ENCODE data around the gene PRKRIP1.
"Not testable (repeated sequence)": the region's sequence is repeated elsewhere in the genome, so short reads cannot be mapped to it uniquely, and the experiment has no call there.

The PRKRIP1 gene

DNA sequence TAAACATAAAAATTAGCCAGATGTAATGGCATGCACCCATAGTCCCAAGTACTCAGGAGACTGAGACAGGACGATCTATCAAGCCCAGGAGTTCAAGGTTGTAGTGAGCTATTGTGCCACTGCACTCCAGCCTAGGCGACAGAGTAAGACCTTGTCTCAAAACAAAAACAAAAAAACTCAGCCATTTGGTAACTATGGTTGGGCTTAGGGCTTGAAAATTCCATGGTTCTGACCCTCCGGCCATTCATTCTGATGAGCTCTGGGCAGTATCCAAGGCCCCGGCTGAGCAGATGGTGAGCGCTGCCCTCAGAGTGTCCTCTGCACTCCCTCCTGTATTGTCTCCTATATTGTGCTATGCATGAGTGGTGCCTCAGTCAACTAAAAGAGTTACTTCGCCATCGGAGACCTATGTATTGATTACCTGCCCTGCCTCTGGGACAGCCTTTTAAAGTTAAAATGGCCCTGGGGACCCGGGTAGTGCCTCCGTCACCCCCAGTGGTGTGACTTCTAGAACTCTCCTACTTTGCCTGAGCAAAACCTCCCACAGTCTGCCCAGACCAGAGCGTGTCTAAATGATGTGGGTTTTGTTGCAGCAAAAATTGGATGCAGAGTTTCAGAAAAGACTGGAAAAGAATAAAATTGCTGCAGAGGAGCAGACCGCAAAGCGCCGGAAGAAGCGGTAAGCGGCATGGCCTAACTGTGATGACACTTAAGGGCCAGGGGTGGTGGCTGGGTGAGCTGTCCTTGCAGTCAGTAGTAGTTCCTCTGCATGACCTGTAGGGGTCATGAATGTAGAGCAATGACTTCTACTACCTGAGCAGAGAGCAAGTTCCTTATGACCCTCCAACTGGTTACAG is 8.1 kb downstream of the PRKRIP1 start:
- DNase-seq, result no peak

DNA sequence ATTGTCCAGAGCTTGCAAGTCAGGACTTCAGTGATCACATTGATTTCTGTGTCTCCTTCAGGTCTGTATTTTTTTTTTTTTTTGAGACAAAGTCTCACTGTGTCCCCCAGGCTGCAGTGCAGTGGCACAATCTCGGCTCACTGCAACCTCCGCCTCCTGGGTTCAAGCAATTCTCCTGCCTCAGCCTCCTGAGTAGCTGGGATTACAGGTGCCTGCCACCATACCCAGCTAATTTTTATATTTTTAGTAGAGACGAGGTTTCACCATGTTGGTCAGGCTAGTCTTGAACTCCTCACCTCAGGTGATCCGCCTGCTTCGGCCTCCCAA is 8.7 kb downstream of the PRKRIP1 start:
- DNase-seq, result not testable (repeated sequence)

DNA sequence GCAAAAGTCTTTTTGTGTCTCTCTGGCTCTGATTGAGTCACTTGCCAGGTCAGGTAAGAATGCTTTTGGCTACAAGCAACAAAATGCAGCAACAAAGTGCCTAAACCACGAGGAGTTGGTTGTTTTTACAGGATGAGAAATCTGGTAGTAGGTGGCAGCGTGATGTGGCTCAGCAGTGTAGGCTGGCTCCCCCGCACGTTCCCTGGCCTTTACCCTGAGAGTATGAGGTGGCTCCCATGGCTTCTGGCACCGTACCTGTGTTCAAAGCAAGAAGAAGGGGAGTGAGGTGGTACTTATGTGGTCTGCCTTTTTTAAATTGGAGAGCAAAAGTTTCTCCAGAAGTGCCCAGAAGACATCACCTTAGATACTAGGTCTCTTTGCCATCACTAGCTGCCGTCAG is 11.7 kb downstream of the PRKRIP1 start:
- DNase-seq, result no peak

DNA sequence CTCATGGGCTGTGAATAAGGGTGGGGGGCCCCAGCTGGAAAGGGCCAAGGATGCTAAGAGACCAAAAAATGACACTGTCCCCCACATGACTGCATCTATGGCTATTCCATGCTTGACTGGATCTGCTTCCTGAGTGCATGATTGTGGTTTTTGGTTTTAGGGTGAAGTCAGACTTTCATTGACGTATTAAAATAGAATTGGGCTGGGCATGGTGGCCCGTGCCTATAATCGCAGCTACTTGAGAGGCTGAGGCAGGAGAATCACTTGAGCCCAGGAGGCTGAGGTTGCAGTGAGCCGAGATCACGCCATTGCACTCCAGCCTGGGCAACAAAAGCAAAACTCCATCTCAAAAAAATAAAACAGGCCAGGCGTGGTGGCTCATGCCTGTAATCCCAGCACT is 12.4 kb downstream of the PRKRIP1 start:
- not testable (repeated sequence) for DNase-seq

DNA sequence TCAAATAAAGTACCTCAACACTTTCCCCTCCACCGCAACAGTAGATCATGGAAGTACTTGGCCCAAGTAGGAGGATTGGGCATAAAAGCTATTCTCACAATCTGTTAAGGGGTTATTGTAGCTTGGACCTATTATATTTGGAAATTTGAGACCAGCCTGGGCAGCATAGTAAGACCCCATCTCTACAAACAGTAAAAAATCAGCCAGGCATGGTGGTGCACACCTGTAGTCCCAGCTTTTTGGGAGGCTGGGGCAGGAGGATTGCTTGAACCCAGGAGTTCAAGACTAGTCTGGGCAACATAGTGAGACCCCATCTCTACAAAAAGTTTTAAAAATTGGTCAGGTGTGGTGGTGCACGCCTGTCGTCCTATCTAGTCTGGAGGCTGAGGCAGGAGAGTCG is 13.2 kb downstream of the PRKRIP1 start:
- DNase-seq, result no peak

DNA sequence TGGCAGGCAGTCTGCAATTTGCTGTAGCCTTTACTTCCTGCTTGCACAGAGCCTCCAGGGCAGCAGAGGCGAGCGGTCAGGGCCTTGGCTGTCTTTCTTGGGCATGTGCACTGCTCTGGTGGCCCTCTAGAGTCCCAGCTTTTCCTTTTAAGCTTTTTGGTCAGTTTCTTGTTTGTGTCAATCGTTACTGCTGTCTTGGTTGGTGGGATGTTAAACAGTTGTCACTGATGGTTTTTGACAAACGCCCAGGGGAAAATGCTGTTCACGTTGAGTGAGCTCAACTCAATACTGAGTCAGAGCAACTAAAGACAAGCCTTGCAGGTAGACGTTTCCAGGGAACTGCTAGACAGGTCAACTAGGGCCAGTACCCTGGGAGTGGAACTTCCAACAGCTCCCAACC is 14.0 kb downstream of the PRKRIP1 start:
- DNase-seq, result no peak

DNA sequence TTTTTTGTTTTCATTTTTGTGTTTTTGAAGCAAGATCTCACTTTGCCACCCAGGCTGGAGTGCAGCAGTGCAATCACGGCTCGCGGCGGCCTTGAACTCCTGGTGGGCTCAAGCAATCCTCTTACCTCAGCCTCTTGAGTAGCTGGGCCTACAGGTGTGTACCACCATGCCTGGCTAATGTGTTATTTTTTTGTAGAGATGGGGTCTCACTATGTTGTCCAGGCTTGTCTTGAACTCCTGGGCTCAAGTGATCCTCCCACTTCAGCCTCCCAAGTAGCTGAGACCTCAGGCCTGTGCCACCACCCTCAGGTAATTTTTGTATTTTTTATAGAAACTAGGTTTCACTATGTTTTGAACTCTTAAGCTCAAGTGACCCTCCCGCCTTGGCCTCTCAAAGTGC is 14.8 kb downstream of the PRKRIP1 start:
- no peak for DNase-seq

DNA sequence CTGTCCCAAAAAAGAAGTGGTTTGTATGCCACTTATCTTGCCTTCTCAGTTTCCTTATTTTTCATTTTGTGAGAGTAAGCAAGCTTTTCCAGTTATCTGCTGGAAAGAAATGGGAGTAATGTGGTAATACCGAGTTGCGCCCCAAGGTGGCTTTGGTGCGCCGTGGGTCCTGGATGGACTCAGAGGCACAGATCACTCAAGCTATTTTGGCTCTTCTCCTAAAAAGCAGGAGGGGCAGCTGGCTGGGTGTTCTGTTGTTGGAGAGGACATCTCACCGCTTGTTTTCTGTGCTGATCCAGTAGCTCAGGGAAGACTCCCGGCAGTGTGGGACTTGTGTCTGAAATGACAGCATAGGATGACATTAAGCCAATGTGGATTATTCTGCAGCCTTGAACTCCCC is 16.4 kb downstream of the PRKRIP1 start:
- DNase-seq, result no peak

DNA sequence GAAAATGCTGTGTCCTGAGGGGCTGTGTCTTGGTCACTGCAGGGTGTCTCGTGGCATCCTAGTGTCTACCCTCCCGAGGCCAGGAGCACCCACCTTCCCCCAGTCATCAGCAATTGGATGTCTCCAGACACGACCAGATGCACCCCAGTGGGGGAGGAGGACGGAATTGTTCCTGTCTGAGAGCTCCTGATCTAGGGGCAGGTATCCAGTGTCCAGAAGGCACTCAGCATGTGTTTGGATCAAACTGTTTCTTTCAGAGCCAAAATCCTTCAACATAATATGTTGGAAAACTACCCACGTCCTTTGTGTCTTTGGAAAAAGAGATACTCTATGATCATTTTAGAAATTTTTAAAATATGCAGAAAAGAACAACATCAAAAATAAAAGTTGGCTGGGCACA is 16.9 kb downstream of the PRKRIP1 start:
- no peak for DNase-seq

DNA sequence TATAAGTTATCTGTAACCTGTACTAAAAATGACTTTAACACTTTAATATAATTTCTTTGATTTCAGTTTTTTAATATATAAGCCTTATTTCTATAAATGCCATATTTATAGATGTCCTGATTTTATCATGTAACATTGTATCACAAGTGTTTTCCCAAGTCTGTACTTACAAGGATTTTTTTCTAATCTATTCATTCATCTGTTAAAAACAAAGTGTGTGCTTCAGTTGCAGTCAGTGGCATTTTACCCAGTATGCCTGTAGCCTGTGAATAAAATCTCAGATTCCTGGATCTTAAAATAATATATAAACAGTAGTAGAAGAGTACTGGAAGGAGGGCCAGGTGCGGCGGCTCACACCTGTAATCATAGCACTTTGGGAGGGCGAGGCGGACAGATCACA is 17.4 kb downstream of the PRKRIP1 start:
- no peak for DNase-seq

DNA sequence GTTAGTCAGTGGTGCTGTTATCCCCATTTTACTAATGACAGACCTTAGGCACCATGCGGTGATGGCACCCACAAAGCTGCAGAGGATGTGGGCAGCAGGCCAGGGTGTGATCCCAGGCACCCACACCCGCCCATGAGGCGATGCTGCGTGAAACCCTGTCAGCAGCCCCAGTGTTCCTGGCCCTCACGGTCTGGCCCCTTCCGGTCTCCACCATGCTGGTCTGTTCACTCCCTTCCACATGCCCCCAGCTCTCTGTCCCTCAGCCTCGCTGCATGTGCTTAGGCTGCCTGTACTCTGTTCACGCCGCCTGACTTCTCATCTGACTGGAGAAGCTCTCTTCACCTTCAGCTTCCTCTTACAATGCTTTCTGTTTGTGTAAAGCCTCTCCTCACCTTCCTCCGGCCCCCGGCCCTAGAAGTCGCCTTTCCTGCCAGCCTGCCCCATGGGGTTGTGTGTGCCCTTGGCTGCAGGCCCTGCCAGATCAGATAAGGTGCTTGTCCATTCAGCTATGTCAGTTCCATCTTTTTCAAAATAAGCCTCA is 19.6 kb downstream of the PRKRIP1 start:
- no peak for DNase-seq

DNA sequence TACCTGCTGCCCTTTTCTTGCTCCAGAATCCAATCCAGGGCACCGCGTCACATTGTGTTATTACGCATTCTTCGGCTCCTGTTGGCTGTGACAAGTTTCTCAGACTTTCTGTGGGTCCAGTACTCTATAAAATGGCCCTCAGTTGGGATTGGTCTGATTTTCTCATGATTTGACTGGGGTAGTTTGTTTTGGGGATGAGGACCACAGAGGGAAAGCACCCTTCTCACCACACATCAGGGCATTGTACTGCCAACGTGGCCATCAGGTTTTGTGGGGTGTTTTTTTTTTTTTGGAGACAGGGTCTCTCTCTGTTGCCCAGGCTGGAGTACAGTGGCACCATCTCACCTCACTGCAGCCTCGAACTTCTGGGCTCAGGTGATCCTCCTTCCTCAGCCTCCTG is 20.2 kb downstream of the PRKRIP1 start:
- DNase-seq, result no peak

DNA sequence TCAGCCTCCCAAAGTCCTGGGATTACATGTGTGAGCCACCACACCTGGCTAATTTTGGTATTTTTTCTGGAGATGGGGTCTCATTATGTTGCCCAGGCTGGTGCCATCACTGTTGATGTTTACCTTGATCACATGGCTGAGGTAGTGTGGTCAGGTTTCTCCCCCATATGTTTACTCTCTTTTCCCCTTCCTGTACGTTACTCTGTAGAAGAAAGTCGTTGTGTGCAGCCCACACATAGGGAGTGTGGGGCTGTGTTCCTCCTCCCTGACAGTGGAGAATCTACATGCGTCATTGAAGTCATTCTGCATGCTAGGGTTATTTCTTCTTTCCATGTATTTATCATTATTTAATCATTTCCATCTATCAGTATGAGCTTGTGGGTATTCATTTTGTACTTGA is 20.9 kb downstream of the PRKRIP1 start:
- no peak for DNase-seq

DNA sequence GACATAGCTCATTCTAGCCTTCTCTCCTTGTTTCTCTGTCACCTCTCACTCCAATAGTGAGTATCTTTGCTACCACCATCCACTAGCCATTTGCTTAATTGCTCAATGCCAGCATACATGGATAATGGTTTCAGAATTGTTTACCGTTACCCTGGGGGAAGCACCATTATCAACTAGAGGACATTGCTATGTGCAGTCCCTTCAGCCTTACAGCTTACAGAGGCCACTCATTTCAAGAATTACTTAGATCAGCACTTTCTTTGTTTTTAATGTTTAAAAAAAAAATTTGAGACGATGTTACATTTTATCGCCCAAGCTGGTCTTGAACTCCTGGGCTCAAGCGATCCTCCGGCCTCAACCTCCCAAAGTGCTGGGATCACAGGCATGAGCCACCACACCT is 22.4 kb downstream of the PRKRIP1 start:
- DNase-seq, result no peak

DNA sequence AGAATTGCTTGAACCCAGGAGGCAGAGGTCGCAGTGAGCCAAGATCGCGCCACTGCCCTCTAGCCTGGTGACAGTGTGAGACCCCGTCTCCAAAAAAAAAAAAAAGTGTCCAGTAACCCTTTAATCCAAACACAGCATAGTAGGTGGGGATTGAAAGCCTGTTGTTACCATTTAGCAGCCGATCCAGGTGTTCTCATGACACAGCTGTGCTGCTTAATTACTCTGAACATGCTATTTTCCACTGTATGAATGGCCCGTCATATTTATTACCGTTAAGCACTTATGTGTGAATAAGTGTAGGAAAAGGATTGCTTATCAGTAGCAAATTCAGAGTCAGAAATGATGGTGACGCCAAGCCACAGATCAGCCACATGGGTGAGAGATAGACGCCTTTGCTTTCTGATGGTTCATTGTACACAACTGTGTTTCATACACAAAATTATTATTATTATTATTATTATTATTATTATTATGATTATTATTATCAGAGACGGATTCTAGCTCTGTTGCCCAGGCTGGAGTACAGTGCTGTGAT is 25.6 kb downstream of the PRKRIP1 start:
- DNase-seq, result no peak

DNA sequence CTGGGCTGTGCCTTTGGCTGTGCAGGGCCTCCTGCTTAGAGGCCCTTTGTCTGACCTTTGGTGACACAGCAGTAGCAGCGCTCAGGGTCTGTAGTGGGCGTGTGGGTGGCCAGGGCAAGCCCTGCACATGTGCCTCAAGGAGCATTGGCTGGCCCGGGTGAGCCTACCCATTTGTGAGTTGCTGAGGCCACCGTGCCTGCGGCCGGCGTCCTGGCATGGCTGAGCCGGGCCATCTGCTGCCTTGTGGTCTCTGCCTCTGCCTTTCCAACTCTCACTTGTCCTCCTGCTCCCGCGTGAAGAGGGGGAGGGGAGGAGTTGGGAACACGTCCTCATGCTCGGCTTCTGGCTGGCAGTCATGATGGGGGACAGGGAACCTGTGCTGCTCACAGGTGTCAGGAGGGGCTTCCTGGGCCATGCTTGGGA is 28.0 kb downstream of the PRKRIP1 start:
- DNase-seq, result no peak

DNA sequence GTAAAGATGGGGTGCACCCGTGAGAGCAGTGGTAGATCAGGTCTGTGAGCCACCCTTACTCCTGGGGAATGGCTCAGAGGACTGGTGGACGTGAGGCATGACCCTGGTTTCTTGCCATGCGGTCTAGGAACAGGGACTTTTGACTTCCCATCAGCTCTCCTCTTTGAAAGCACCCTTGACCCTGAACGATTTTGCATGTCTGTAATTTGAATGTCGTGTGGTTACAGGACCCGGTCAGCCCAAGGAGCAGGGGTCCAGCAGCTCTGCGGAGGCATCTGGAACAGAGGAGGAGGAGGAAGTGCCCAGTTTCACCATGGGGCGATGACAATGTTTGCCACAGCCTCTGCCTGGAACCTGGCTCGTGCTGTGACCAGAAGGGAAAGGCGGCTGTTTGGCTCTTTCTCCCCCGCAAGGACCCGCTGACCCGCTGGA is 28.6 kb downstream of the PRKRIP1 start:
- no peak for DNase-seq

DNA sequence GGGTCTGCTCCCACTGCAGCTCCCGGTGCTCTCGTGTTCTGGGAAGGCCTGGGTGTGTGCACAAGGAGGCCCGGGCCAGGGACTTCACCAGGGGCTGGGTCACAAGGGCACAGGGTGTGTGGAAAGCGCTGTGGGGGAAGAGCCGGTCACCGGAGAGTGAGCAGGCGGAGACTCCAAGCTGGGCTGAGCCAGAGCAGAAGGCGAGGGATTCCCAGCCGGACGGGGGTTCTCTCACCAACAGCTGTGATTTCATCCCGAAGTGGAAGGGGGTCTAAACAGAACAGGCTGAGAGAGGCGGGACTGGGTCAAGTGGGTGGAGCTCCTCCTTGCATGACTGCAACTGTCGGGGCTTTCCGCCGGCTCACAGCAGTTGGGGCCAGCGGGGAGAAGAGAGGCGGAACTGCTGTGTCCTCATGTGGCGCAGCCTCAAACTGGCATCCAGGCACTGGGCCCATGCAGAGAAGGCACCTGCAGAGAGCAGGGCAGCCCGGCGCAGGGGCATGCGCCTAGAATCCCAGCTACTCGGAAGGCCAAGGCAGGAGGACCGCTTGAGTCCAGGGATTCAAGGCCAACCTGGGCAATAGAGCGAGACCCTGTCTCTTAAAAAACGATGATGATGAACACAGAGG is 29.6 kb downstream of the PRKRIP1 start:
- peak; percentile 54 for DNase-seq

DNA sequence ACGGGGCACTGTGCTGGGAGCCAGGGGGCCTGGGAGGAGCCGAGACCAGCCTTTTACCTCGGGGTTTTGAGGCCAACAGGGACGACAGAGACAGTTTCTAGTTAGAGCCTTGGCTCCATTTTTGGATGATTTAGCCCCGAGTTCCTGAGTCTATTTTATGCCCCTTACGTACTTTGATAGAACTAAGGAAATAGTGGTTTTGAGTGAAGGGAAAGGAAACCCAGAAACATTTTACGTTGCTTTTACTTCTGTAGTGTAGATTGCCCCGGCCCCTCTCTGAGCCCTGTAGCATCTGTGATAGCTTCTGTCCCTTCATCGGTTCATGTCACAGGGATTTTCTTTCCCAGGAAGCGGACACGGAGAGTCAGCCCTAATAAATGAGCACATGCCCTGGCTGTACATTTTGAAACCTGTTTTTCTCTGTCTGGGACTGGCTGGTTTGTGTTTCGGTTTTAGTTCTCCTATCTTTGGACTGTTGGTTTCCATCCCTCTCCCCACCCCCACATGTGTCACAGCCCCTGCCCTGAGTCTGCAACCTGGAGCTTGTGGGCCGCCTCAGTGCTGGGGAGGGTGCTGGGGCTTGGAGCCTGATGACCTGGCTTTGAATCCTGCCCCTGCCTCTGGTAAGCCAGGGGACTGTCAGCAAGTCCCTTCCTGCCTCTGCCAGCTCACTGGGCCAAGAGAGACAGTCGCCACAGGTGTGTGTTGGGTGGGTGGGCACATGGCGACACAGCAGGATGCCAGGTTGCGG is 30.3 kb downstream of the PRKRIP1 start:
- no peak for DNase-seq

DNA sequence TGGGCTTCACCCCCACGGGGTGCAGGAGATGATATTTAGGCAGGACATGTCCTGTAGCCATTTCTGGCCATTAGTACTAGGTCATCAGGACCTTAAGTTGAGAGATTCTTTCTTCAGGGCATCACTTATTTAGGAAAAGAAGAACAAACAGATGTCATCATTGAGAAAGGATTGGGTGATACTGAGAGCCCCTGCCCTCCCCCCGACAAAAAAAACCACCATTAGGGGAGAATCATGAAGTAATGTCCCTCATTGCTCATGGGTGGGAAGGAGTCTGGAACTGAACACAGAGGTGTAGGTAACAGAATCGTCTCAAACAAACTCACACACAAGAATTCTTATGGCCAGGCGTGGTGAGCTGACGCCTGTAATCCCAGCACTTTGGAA is 30.8 kb downstream of the PRKRIP1 start:
- no peak for DNase-seq

DNA sequence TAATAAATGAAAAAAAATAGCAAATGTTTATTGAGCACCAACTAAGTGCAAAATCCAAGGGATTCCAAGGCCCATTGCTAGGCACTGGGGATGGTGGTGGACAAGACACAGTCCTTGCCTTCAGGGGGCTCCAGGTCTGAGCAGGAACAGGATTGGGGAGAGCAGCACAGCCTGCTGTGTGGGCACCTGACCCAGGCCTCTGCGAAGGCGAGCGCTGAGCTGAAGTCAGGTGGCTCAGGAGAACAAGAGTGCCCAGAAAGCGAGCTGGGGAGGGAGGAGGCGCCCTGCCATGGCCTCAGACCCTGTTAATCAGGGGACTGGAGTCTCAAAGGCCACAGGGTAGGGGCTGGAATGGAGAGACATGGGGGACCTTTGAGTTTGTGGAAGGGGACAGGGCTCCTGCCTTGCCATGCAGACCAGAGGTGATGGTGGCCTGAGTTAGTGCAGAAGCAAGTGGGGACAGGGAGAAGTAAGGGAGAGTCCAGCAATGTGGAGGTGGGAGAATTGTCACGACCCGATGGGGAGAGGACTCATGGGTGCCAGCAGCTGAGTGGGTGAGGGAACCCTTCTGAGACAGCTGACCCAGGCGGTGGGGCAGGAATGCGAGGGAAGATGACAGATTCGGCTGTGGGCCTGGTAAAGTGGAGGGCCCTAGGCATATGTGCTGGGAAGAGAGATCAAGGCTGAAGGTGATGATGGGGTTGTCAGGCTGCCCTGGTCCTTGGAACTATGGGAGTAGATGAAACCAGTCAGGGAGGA is 33.2 kb downstream of the PRKRIP1 start:
- no peak for DNase-seq

DNA sequence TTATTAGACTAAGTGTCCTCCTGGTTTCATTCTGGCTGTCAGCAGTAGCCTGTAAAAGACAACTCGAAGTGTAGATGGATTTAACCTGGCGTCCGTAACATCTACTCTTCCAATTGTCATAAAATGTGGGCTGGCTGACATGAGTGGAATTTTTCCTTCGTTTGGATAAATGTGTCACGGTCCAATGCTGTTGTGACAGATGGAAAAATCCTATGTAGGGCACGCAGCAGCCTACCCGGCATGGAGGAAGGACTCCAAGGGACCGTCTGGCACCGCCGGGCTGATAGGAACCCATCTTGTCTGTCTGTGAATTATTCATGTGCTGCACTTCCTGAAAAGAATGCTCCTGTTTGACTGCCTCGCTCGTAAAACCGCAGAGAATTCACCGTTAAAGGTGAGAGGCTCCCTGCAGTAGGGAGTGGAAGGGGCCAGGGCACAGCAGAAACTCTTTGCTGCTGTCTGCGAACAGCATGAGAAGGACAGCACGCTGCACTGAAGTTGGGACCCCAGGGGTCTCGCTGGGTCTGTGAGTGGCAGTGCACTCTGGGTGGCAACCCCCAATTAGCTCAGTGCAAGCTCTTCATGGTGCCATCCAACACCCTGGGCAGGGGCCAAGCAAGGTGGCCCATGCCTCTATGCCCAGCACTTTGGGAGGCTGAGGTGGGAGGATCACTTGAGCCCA is 35.6 kb downstream of the PRKRIP1 start:
- DNase-seq, result no peak
